ENCODE data around the gene ANG.

Gene ANG

GRCh38 chr14:20652996-20653975, 35.3 kb upstream of the ANG start (continued):
- TF ChIP-seq ZNF792 (tag by site-specific recombination; IDR thresholded peaks at IDR 0.05) (no peak), ZNF596 (tag by site-specific recombination; IDR thresholded peaks at IDR 0.05) (no peak), RBAK (tag by site-specific recombination; IDR thresholded peaks at IDR 0.05) (no peak), ZNF791 (tag by site-specific recombination; IDR thresholded peaks at IDR 0.05) (no peak), ZNF37A (tag by site-specific recombination; IDR thresholded peaks at IDR 0.05) (peak; percentile 32; the same call in 1 of the 2 replicates), ZNF645 (tag by site-specific recombination; IDR thresholded peaks at IDR 0.05) (no peak), ZNF114 (tag by site-specific recombination; IDR thresholded peaks at IDR 0.05) (no peak), GLIS2 (tag by site-specific recombination; IDR thresholded peaks at IDR 0.05) (peak; percentile 16; the same call in 1 of the 2 replicates), ATF2 (tag by site-specific recombination; IDR thresholded peaks at IDR 0.05; ENCODE audit: low read depth) (no peak), YY2 (tag by site-specific recombination; IDR thresholded peaks at IDR 0.05) (no peak), WT1 (tag by site-specific recombination; IDR thresholded peaks at IDR 0.05) (peak; percentile 39; the same call in 1 of the 2 replicates), ZNF169 (tag by site-specific recombination; IDR thresholded peaks at IDR 0.05) (no peak), GLI2 (tag by site-specific recombination; IDR thresholded peaks at IDR 0.05; ENCODE audit: borderline replicate concordance, low read depth) (no peak), ZNF624 (tag by site-specific recombination; IDR thresholded peaks at IDR 0.05) (no peak), ZNF561 (tag by site-specific recombination; IDR thresholded peaks at IDR 0.05; ENCODE audit: borderline replicate concordance) (peak; percentile 94), ZNF391 (tag by site-specific recombination; IDR thresholded peaks at IDR 0.05; ENCODE audit: borderline replicate concordance, low read depth) (0 out of 2 replicates have a peak, but pooled peaks have one; percentile 41), ZNF529 (tag by site-specific recombination; IDR thresholded peaks at IDR 0.05; ENCODE audit: insufficient replicate concordance) (no peak), KLF17 (tag by site-specific recombination; IDR thresholded peaks at IDR 0.05) (peak; percentile 92), ZSCAN4 (tag by site-specific recombination; IDR thresholded peaks at IDR 0.05) (peak; percentile 30; the same call in 1 of the 2 replicates), KLF10 (tag by site-specific recombination; IDR thresholded peaks at IDR 0.05) (peak; percentile 51), ZBTB20 (tag by site-specific recombination; IDR thresholded peaks at IDR 0.05) (peak; percentile 58), SP3 (tag by site-specific recombination; IDR thresholded peaks at IDR 0.05) (peak; percentile 40), ZNF558 (tag by site-specific recombination; IDR thresholded peaks at IDR 0.05) (no peak), ZEB2 (tag by site-specific recombination; IDR thresholded peaks at IDR 0.05) (peak; percentile 72), ZNF837 (tag by site-specific recombination; IDR thresholded peaks at IDR 0.05) (no peak), REPIN1 (tag by site-specific recombination; IDR thresholded peaks at IDR 0.05; ENCODE audit: low read depth) (no peak), ZNF202 (tag by site-specific recombination; IDR thresholded peaks at IDR 0.05; ENCODE audit: borderline replicate concordance) (no peak), BCL11B (tag by site-specific recombination; IDR thresholded peaks at IDR 0.05; ENCODE audit: low read depth) (no peak), REST (tag by site-specific recombination; IDR thresholded peaks at IDR 0.05) (peak; percentile 52; the same call in 1 of the 2 replicates), ZNF362 (tag by site-specific recombination; IDR thresholded peaks at IDR 0.05) (no peak)
